ENCODE results near the gene SPTY2D1. TPM values are rescaled to one million over a fixed set of nuclear protein-coding genes. Genes with fewer than 3 reads are reported as not detected.

Gene SPTY2D1
- total and polyA plus RNA-seq, 4 donors = 3.0 to 11.8 (median 7.3) TPM

DNA sequence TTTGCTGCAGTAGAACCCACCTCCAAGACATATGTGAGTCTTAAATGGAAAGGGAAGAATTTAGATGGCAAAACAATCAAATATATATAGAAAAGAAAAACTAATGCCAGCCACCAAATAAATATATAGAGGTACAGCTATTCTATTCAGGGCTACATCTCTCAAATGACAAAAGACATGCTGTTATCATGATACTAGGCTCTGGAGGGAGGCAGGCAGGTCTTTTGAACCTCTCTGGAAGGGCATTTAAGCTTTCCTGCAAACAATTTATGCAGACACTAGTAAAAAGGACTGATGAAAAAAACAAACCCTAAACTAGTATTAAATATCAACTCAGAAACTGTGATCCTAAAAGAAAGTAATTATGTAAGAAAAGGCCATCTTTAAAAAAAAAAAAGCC, 70.0 kb downstream of the SPTY2D1 start:
- no peaks in the 10 kb centered on the region for H3K9me3 ChIP-seq (ENCODE audit: control insufficient read depth in 4 of 4, low read length in 3 of 4)
- H3K36me3 ChIP-seq (ENCODE audit: control insufficient read depth in 4 of 4, insufficient read depth in 3 of 4, low read depth in 1 of 4, low read length in 3 of 4) = peaks cover 3 to 25% (median 17%) of the 10 kb centered on the region in 4 donors
- TF ChIP-seq, protein P1, sequence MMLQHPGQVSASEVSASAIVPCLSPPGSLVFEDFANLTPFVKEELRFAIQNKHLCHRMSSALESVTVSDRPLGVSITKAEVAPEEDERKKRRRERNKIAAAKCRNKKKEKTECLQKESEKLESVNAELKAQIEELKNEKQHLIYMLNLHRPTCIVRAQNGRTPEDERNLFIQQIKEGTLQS (IDR thresholded peaks at IDR 0.05) = no peak
- TF ChIP-seq, protein P2, sequence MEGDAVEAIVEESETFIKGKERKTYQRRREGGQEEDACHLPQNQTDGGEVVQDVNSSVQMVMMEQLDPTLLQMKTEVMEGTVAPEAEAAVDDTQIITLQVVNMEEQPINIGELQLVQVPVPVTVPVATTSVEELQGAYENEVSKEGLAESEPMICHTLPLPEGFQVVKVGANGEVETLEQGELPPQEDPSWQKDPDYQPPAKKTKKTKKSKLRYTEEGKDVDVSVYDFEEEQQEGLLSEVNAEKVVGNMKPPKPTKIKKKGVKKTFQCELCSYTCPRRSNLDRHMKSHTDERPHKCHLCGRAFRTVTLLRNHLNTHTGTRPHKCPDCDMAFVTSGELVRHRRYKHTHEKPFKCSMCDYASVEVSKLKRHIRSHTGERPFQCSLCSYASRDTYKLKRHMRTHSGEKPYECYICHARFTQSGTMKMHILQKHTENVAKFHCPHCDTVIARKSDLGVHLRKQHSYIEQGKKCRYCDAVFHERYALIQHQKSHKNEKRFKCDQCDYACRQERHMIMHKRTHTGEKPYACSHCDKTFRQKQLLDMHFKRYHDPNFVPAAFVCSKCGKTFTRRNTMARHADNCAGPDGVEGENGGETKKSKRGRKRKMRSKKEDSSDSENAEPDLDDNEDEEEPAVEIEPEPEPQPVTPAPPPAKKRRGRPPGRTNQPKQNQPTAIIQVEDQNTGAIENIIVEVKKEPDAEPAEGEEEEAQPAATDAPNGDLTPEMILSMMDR (IDR thresholded peaks at IDR 0.05; ENCODE audit: low read depth, low read length, missing input control) = no peak
- TF ChIP-seq FOXA1 (IDR thresholded peaks at IDR 0.05) (no peak), RXRA (IDR thresholded peaks at IDR 0.05) (no peak), YY1 (IDR thresholded peaks at IDR 0.05) (no peak), SP1 (IDR thresholded peaks at IDR 0.05) (no peak)
- TF ChIP-seq, protein P3, sequence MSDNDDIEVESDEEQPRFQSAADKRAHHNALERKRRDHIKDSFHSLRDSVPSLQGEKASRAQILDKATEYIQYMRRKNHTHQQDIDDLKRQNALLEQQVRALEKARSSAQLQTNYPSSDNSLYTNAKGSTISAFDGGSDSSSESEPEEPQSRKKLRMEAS (IDR thresholded peaks at IDR 0.05) = no peak
- H3K27ac ChIP-seq (ENCODE audit: low read depth in 1 of 2, low read length in 2 of 2) = no peak overlapping the region
- no peaks in the 10 kb centered on the region for H3K4me1 ChIP-seq (ENCODE audit: control insufficient read depth in 4 of 4, insufficient read depth in 4 of 4, low read length in 3 of 4)
- H3K27me3 ChIP-seq (ENCODE audit: control insufficient read depth in 4 of 4, insufficient read depth in 4 of 4, low read length in 3 of 4) = no peaks in the 10 kb centered on the region
- H3K9ac ChIP-seq (ENCODE audit: low read depth in 1 of 2, low read length in 2 of 2) = no peak overlapping the region
- H3K4me3 ChIP-seq (ENCODE audit: low read depth in 1 of 3, low read length in 3 of 3) = no peak overlapping the region
- no peak for DNase-seq (ENCODE audit: low spot score)

DNA sequence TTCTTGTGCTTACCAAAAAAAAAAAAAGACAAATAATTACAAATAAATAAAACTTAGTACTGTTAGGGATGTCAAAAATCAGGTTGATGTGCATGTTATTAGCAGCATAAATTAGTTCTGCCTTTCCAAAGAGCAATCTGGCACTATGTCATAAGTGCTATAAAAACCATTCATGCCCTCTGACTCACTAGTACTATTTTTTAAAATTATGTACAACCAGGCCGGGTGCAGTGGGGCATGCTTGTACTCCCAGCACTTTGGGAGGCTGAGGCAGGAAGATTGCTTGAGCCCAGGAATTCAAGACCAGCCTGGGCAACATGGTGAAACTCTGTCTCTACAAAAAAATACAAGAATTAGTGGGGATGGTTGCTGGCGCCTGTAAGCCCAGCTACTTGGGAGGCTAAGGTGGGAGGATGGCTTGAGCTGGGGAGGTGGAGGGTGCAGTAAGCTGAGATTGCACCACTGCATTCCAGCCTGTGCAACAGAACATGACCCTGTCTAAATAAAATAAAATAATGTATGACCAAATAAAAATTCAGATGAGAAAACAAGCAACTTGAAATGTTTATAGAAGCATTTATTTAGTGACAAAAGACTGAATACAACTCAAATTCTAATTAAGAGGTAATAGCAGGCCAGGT, 70.9 kb downstream of the SPTY2D1 start:
- Histone ChIP-seq H3K9me3 (ENCODE audit: control insufficient read depth in 4 of 4, low read length in 3 of 4) (no peaks in the 10 kb centered on the region), H3K36me3 (ENCODE audit: control insufficient read depth in 4 of 4, insufficient read depth in 3 of 4, low read depth in 1 of 4, low read length in 3 of 4) (peaks cover 3 to 25% (median 17%) of the 10 kb centered on the region in 4 donors), H3K4me1 (ENCODE audit: control insufficient read depth in 4 of 4, insufficient read depth in 4 of 4, low read length in 3 of 4) (no peaks in the 10 kb centered on the region), H3K4me3 (ENCODE audit: low read depth in 1 of 3, low read length in 3 of 3) (no peak overlapping the region), H3K27me3 (ENCODE audit: control insufficient read depth in 4 of 4, insufficient read depth in 4 of 4, low read length in 3 of 4) (no peaks in the 10 kb centered on the region), H3K9ac (ENCODE audit: low read depth in 1 of 2, low read length in 2 of 2) (no peak overlapping the region), H3K27ac (ENCODE audit: low read depth in 1 of 2, low read length in 2 of 2) (no peak overlapping the region)
- DNase-seq (ENCODE audit: low spot score) = no peak
- TF ChIP-seq, protein P2 (IDR thresholded peaks at IDR 0.05; ENCODE audit: low read depth, low read length, missing input control) = no peak
- TF ChIP-seq, protein P4, sequence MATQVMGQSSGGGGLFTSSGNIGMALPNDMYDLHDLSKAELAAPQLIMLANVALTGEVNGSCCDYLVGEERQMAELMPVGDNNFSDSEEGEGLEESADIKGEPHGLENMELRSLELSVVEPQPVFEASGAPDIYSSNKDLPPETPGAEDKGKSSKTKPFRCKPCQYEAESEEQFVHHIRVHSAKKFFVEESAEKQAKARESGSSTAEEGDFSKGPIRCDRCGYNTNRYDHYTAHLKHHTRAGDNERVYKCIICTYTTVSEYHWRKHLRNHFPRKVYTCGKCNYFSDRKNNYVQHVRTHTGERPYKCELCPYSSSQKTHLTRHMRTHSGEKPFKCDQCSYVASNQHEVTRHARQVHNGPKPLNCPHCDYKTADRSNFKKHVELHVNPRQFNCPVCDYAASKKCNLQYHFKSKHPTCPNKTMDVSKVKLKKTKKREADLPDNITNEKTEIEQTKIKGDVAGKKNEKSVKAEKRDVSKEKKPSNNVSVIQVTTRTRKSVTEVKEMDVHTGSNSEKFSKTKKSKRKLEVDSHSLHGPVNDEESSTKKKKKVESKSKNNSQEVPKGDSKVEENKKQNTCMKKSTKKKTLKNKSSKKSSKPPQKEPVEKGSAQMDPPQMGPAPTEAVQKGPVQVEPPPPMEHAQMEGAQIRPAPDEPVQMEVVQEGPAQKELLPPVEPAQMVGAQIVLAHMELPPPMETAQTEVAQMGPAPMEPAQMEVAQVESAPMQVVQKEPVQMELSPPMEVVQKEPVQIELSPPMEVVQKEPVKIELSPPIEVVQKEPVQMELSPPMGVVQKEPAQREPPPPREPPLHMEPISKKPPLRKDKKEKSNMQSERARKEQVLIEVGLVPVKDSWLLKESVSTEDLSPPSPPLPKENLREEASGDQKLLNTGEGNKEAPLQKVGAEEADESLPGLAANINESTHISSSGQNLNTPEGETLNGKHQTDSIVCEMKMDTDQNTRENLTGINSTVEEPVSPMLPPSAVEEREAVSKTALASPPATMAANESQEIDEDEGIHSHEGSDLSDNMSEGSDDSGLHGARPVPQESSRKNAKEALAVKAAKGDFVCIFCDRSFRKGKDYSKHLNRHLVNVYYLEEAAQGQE (IDR thresholded peaks at IDR 0.05) = no peak
- TF ChIP-seq TAF1 (conservative IDR thresholded peaks at IDR 0.05) = no peak
- no peak for TF ChIP-seq HNF4A (conservative IDR thresholded peaks at IDR 0.05)
- TF ChIP-seq EGR1 (IDR thresholded peaks at IDR 0.05; ENCODE audit: low read depth in 2 of 2) = no peak
- TF ChIP-seq, protein P5, sequence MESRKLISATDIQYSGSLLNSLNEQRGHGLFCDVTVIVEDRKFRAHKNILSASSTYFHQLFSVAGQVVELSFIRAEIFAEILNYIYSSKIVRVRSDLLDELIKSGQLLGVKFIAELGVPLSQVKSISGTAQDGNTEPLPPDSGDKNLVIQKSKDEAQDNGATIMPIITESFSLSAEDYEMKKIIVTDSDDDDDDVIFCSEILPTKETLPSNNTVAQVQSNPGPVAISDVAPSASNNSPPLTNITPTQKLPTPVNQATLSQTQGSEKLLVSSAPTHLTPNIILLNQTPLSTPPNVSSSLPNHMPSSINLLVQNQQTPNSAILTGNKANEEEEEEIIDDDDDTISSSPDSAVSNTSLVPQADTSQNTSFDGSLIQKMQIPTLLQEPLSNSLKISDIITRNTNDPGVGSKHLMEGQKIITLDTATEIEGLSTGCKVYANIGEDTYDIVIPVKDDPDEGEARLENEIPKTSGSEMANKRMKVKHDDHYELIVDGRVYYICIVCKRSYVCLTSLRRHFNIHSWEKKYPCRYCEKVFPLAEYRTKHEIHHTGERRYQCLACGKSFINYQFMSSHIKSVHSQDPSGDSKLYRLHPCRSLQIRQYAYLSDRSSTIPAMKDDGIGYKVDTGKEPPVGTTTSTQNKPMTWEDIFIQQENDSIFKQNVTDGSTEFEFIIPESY (IDR thresholded peaks at IDR 0.05) = no peak
- TF ChIP-seq FOXA1 (IDR thresholded peaks at IDR 0.05) = no peak
- TF ChIP-seq HNF4G (IDR thresholded peaks at IDR 0.05) = no peak
- TF ChIP-seq JUND (IDR thresholded peaks at IDR 0.05) = no peak
- TF ChIP-seq GABPA (IDR thresholded peaks at IDR 0.05 in 1 of 2, conservative IDR thresholded peaks at IDR 0.05 in 1 of 2) = no peak
- TF ChIP-seq, protein P1 (IDR thresholded peaks at IDR 0.05) = no peak
- TF ChIP-seq FOXA2 (IDR thresholded peaks at IDR 0.05) = no peak
- no peak for TF ChIP-seq NR2F2 (IDR thresholded peaks at IDR 0.05)
- TF ChIP-seq RXRA (IDR thresholded peaks at IDR 0.05) = no peak
- TF ChIP-seq, protein P3 (IDR thresholded peaks at IDR 0.05) = no peak
- TF ChIP-seq RAD21 (IDR thresholded peaks at IDR 0.05) = no peak
- no peak for TF ChIP-seq YY1 (IDR thresholded peaks at IDR 0.05)
- no peak for TF ChIP-seq SP1 (IDR thresholded peaks at IDR 0.05)
- 93% methylated on average over 2 of the region's 2 CpGs for WGBS
